Erythroblast (primary cell): ENCODE data around the gene DOCK2.
A peak's percentile ranks its signal among the peaks of the same experiment; 100 is the strongest.

ENCODE experiments used
- DNase-seq, 2 experiments: peaks; one replicate each; lab custom pipeline; 2025; lab: John Stamatoyannopoulos, UW
- GATA1 ChIP-seq: IDR thresholded peaks from 2 replicates; pipeline ENCODE4 v1.6.1; 2011; ENCODE audit warnings: low read depth, mild to moderate bottlenecking, control low read depth, low read length, moderate library complexity
- POLR2A ChIP-seq: IDR thresholded peaks from 2 replicates; pipeline ENCODE4 v1.6.1; 2011; ENCODE audit warnings: mild to moderate bottlenecking, low read length

DOCK2 gene

GRCh38 chr5:170056561-170057267 is 419.6 kb downstream of the DOCK2 start:
- DNase-seq, result no peak
- no peak for TF ChIP-seq GATA1
- no peak for TF ChIP-seq POLR2A

GRCh38 chr5:170057311-170057710 is 420.2 kb downstream of the DOCK2 start:
- no peak for DNase-seq
- TF ChIP-seq POLR2A, result no peak
- TF ChIP-seq GATA1, result no peak

- TF ChIP-seq GATA1 (no peak), POLR2A (no peak)
- DNase-seq, result no peak
These were observed 422.1 kb downstream of the DOCK2 start for GRCh38 chr5:170059221-170059620.

- TF ChIP-seq GATA1 (no peak), POLR2A (no peak)
- no peak for DNase-seq
These were observed 430.1 kb downstream of the DOCK2 start for GRCh38 chr5:170067152-170067551.

- TF ChIP-seq POLR2A (no peak), GATA1 (no peak)
- DNase-seq, result no peak
These were observed 430.6 kb downstream of the DOCK2 start for GRCh38 chr5:170067574-170068170.

- DNase-seq, result no peak
- TF ChIP-seq POLR2A (no peak), GATA1 (no peak)
These were observed 432.4 kb downstream of the DOCK2 start for GRCh38 chr5:170069512-170069911.

GRCh38 chr5:170070556-170071412 is 433.7 kb downstream of the DOCK2 start:
- TF ChIP-seq POLR2A, result no peak
- no peak for TF ChIP-seq GATA1
- DNase-seq, result peak; percentile 26 to 51

- DNase-seq, result no peak
- no peak for TF ChIP-seq GATA1
- TF ChIP-seq POLR2A, result no peak
These were observed 434.7 kb downstream of the DOCK2 start for GRCh38 chr5:170071748-170072147.

GRCh38 chr5:170075696-170076095 is 438.6 kb downstream of the DOCK2 start:
- no peak for DNase-seq
- TF ChIP-seq GATA1, result no peak
- no peak for TF ChIP-seq POLR2A

- no peak for TF ChIP-seq GATA1
- no peak for TF ChIP-seq POLR2A
- no peak for DNase-seq
These were observed 439.1 kb downstream of the DOCK2 start for GRCh38 chr5:170076211-170076610.

GRCh38 chr5:170076739-170077138 is 439.7 kb downstream of the DOCK2 start:
- DNase-seq, result no peak

GRCh38 chr5:170077526-170077925 is 440.5 kb downstream of the DOCK2 start:
- DNase-seq, result no peak
- TF ChIP-seq GATA1, result no peak
- TF ChIP-seq POLR2A, result no peak

More at GRCh38 chr5:170076739-170077138, 439.7 kb downstream of the DOCK2 start:
- TF ChIP-seq GATA1 (no peak), POLR2A (no peak)

GRCh38 chr5:170078458-170078857 is 441.4 kb downstream of the DOCK2 start:
- TF ChIP-seq GATA1 (no peak), POLR2A (no peak)
- no peak for DNase-seq

- DNase-seq, result no peak
- no peak for TF ChIP-seq POLR2A
- TF ChIP-seq GATA1, result no peak
These were observed 441.9 kb downstream of the DOCK2 start for GRCh38 chr5:170078931-170079330.
